Right lobe of liver (tissue), 4 donors: ENCODE results near the gene BSPH1.

Experiments used
- POLR2A ChIP-seq: fragments of 450-650 bp; IDR thresholded peaks from one replicate; pipeline ENCODE4 v1.6.1; 2017; ENCODE audit warnings: antibody characterized with exemption, mild to moderate bottlenecking
- TF ChIP-seq, protein P1 (sequence below), 4 donors: fragments of 200-600 bp in 3 of 4; fragments of 450-650 bp in 1 of 4; IDR thresholded peaks; one replicate each; pipeline versions ENCODE4 v1.5.1 to v1.8.0; 2016 to 2022; ENCODE audit warnings: antibody characterized with exemption in 4 of 4, mild to moderate bottlenecking in 2 of 4
- donor health status: DM: no; HTN: no; CAD: no.
- donor health status: DM: no; HTN: no; CAD: no.
- donor health status: DM: no; HTN: yes; CAD: no.

DNA sequence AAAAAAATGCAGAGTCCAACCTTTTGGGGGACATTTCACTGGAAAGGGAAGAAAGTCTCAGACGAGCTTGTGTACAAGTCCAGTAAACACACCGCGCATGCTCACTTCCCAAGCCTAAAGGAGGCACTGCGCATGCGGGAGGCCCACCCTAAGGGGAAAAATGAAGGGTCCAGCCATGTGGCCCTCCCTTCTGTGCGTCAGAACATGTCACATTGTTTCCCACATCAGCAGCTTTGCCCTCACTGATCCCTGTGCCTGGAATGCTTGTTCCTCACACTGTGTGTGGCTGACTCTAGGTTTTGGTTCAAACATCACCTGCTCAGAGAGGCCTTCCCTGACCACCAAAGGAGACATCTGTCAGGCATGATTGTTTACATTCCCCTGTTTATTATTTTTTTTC is 6.8 kb upstream of the BSPH1 start:
- TF ChIP-seq, protein P1, sequence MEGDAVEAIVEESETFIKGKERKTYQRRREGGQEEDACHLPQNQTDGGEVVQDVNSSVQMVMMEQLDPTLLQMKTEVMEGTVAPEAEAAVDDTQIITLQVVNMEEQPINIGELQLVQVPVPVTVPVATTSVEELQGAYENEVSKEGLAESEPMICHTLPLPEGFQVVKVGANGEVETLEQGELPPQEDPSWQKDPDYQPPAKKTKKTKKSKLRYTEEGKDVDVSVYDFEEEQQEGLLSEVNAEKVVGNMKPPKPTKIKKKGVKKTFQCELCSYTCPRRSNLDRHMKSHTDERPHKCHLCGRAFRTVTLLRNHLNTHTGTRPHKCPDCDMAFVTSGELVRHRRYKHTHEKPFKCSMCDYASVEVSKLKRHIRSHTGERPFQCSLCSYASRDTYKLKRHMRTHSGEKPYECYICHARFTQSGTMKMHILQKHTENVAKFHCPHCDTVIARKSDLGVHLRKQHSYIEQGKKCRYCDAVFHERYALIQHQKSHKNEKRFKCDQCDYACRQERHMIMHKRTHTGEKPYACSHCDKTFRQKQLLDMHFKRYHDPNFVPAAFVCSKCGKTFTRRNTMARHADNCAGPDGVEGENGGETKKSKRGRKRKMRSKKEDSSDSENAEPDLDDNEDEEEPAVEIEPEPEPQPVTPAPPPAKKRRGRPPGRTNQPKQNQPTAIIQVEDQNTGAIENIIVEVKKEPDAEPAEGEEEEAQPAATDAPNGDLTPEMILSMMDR (IDR thresholded peaks at IDR 0.05): no peak
- no peak for TF ChIP-seq POLR2A
